Osteocyte (in vitro differentiated cells): ENCODE data around the gene PTPRK. TPM values are rescaled to one million over a fixed set of nuclear protein-coding genes. Genes with fewer than 3 reads are reported as not detected.

Experiments
- DNase-seq: peaks from one replicate; pipeline ENCODE4 v3.0.0; 2021; ENCODE audit warnings: mixed read lengths; ENCODE audit not compliant: unreplicated experiment; ENCODE audit errors: extremely low spot score
- H3K27ac Mint-ChIP-seq: one replicate; pipeline ENCODE4 v1.8.0; 2021; ENCODE audit warnings: mild to moderate bottlenecking, mixed read lengths; ENCODE audit not compliant: unreplicated experiment
- H3K27me3 Mint-ChIP-seq: one replicate; pipeline ENCODE4 v1.8.0; 2021; ENCODE audit warnings: mixed read lengths; ENCODE audit not compliant: unreplicated experiment
- H3K36me3 Mint-ChIP-seq: one replicate; pipeline ENCODE4 v1.8.0; 2021; ENCODE audit warnings: mixed read lengths; ENCODE audit not compliant: unreplicated experiment
- H3K4me1 Mint-ChIP-seq: one replicate; pipeline ENCODE4 v1.8.0; 2021; ENCODE audit warnings: mixed read lengths; ENCODE audit not compliant: unreplicated experiment
- H3K4me3 Mint-ChIP-seq: one replicate; pipeline ENCODE4 v1.8.0; 2021; ENCODE audit warnings: mild to moderate bottlenecking, moderate library complexity, mixed read lengths; ENCODE audit not compliant: unreplicated experiment
- H3K9me3 Mint-ChIP-seq: one replicate; pipeline ENCODE4 v1.8.0; 2021; ENCODE audit warnings: mixed read lengths; ENCODE audit not compliant: unreplicated experiment
- total RNA-seq: library from RNA; stranded (reverse); gene quantifications from 2 replicates; pipeline ENCODE4 v1.2.1, GENCODE V29; 2021
- TF ChIP-seq, protein P1 (sequence below): fragments of 200-600 bp; sonication (generic); IDR thresholded peaks from 2 replicates; pipeline ENCODE4 v1.5.0; 2021; ENCODE audit warnings: antibody characterized with exemption, mild to moderate bottlenecking, moderate library complexity

PTPRK gene
- total RNA-seq, 1 donor from 2014 or later: 130 TPM

DNA sequence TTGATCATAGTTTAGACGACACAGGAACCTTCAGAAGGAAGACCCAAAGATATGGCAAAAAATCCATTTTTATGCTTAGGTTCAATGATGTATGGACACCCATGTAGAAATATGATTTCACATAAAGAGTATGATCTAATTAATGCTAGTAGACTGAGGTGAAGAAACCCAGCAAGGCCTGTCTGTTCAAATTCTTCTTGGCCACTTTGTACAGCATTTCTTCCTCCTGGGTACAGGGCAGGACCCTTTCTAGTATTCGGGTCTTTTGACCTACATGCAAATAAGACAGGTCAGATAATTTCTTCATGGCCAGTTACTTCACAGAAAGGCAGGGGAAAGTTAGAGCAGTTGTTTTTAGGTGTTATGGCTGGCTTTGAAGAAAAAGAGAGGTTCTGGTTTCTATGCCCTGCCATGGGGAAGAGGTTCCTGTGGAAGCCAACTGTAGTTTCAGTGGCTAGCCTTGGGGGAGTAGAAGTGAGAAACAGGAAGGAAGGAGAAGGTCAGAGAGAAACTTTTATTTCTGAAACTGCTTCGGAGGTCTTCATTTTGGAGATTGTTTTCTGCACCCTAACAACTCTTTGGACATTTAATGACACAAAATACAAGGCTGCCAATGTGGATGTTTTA, 208.3 kb downstream of the PTPRK start:
- no peak overlapping the region for H3K27ac Mint-ChIP-seq
- DNase-seq: no peak
- TF ChIP-seq, protein P1, sequence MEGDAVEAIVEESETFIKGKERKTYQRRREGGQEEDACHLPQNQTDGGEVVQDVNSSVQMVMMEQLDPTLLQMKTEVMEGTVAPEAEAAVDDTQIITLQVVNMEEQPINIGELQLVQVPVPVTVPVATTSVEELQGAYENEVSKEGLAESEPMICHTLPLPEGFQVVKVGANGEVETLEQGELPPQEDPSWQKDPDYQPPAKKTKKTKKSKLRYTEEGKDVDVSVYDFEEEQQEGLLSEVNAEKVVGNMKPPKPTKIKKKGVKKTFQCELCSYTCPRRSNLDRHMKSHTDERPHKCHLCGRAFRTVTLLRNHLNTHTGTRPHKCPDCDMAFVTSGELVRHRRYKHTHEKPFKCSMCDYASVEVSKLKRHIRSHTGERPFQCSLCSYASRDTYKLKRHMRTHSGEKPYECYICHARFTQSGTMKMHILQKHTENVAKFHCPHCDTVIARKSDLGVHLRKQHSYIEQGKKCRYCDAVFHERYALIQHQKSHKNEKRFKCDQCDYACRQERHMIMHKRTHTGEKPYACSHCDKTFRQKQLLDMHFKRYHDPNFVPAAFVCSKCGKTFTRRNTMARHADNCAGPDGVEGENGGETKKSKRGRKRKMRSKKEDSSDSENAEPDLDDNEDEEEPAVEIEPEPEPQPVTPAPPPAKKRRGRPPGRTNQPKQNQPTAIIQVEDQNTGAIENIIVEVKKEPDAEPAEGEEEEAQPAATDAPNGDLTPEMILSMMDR: no peak
- H3K4me1 Mint-ChIP-seq: peaks cover 11% of the 10 kb centered on the region
- H3K36me3 Mint-ChIP-seq: peaks cover 9% of the 10 kb centered on the region
- H3K27me3 Mint-ChIP-seq: no peaks in the 10 kb centered on the region
- no peak overlapping the region for H3K4me3 Mint-ChIP-seq
- H3K9me3 Mint-ChIP-seq: no peaks in the 10 kb centered on the region

DNA sequence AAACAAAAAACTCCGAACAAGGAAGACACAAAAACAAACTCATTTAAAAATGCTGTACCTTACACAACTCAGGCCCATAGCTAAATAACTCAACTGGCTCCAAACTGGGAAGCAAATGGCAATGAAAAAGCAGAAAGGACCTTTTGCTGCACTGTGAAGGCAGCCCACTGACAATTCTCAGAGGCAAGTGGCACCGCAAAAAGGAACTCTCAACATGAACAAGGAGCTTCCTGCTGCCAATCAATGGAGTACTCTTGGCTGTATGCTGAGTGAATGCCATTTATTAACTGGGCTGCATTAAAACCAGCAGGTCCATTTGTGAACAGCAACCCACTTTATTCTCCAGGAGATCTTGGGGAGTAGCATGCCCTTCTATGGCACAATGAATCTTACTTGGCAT, 209.9 kb downstream of the PTPRK start:
- peaks cover 22% of the 10 kb centered on the region for H3K4me1 Mint-ChIP-seq
- TF ChIP-seq, protein P1: no peak
- H3K27me3 Mint-ChIP-seq: no peaks in the 10 kb centered on the region
- no peak overlapping the region for H3K27ac Mint-ChIP-seq
- H3K4me3 Mint-ChIP-seq: no peak overlapping the region
- no peak for DNase-seq
- H3K9me3 Mint-ChIP-seq: peaks cover 4% of the 10 kb centered on the region
- H3K36me3 Mint-ChIP-seq: peaks cover 9% of the 10 kb centered on the region

DNA sequence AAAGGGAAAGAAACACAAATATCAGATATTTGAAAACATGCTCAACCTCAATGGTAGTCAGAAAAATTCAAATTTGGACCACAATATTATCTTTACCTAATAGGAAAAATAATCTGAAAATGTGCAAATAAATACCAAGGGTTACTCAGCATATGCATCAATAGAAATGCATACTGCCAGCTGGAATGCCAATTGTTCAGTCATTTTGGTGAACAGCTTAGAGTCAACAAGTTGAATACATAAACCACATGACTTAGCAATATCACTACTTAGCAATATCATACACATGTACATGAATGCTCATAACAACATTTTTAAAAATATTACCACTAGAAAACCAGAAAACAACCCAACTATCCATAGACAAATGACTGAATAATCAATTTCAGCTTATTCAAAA, 212.7 kb downstream of the PTPRK start:
- H3K27me3 Mint-ChIP-seq: no peaks in the 10 kb centered on the region
- DNase-seq: no peak
- peaks cover 14% of the 10 kb centered on the region for H3K36me3 Mint-ChIP-seq
- H3K4me3 Mint-ChIP-seq: no peak overlapping the region
- TF ChIP-seq, protein P1: no peak
- H3K27ac Mint-ChIP-seq: no peak overlapping the region
- peaks cover 9% of the 10 kb centered on the region for H3K9me3 Mint-ChIP-seq
- H3K4me1 Mint-ChIP-seq: peaks cover 32% of the 10 kb centered on the region

DNA sequence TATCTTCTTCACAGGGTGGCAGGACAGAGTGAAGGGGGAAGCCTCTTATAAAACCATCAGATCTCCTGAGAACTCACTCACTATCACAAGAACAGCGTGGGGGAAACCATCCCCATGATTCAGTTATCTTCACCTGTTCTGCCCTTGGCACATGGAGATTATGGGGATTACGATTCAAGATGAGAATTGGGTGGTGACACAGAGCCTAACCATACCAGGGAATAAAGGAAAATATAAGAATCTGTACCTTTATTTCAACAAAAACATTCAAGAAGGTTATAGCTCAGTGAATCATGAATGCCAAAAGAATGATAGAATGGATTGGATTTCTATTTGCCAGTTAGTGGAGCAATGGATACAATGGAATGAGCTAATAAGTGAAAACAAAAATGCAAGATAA, 214.4 kb downstream of the PTPRK start:
- peaks cover 36% of the 10 kb centered on the region for H3K4me1 Mint-ChIP-seq
- H3K27ac Mint-ChIP-seq: peak overlapping the region; percentile 76
- peaks cover 12% of the 10 kb centered on the region for H3K9me3 Mint-ChIP-seq
- peaks cover 17% of the 10 kb centered on the region for H3K36me3 Mint-ChIP-seq
- no peak for DNase-seq
- H3K4me3 Mint-ChIP-seq: no peak overlapping the region
- TF ChIP-seq, protein P1: no peak
- H3K27me3 Mint-ChIP-seq: no peaks in the 10 kb centered on the region

DNA sequence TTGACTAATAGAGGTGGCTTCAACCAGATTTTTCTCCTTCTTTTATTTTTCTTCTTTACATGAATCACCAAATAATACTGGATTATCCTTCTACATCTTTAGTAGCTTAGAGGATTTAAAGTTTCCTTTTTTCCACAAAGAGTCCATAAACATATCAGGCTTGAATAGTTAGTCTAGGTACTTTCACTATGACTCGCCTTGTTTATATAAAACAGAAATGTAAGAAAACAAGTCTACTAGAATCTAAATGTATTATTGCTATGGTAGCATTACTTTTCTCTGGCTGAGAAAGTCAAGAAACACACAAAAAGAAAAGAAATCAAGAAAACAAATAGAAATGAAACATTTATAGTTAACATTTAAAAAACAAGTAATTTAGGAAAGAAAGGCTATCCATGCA, 215.2 kb downstream of the PTPRK start:
- TF ChIP-seq, protein P1: no peak
- Mint-ChIP-seq H3K27ac (peak overlapping the region; percentile 76), H3K36me3 (peaks cover 15% of the 10 kb centered on the region), H3K9me3 (peaks cover 12% of the 10 kb centered on the region), H3K4me3 (no peak overlapping the region), H3K27me3 (no peaks in the 10 kb centered on the region), H3K4me1 (peaks cover 39% of the 10 kb centered on the region)
- no peak for DNase-seq
